OCI-LY1 (cell line): ENCODE data around the gene IRS2.

Source experiments
- H2AFZ ChIP-seq: fragments of 200-600 bp; sonication (generic), shearing (Covaris generic); 2 replicates; pipeline ENCODE4 v1.6.0; 2014; ENCODE audit warnings: antibody characterized with exemption, mild to moderate bottlenecking, low read length
- H3F3A ChIP-seq: fragments of 200-600 bp; sonication (generic), shearing (Covaris generic); 2 replicates; pipeline ENCODE4 v1.6.0; 2014; ENCODE audit warnings: mild to moderate bottlenecking, antibody characterized with exemption, low read length, moderate library complexity; ENCODE audit not compliant: insufficient read depth
- H3K27ac ChIP-seq: fragments of 200-600 bp; sonication (generic); 2 replicates; pipeline ENCODE4 v1.5.1; 2014; ENCODE audit warnings: low read length, mixed run types, mild to moderate bottlenecking, low read depth; ENCODE audit not compliant: poor library complexity, severe bottlenecking
- H3K27me3 ChIP-seq: fragments of 200-600 bp; sonication (generic); 2 replicates; pipeline ENCODE4 v1.6.0; 2014; ENCODE audit warnings: antibody characterized with exemption, mild to moderate bottlenecking, low read length, moderate library complexity; ENCODE audit not compliant: insufficient read depth
- H3K36me3 ChIP-seq: fragments of 200-600 bp; sonication (generic); 2 replicates; pipeline ENCODE4 v1.6.1; 2014; ENCODE audit warnings: mild to moderate bottlenecking, antibody characterized with exemption, low read length, moderate library complexity, mixed read lengths; ENCODE audit not compliant: insufficient read depth
- H3K4me1 ChIP-seq: fragments of 200-600 bp; sonication (generic); 2 replicates; pipeline ENCODE4 v1.5.1; 2014; ENCODE audit warnings: mild to moderate bottlenecking, low read length, moderate library complexity; ENCODE audit not compliant: insufficient read depth, severe bottlenecking
- H3K4me2 ChIP-seq: fragments of 200-600 bp; sonication (generic), shearing (Covaris generic); 2 replicates; pipeline ENCODE4 v1.6.1; 2014; ENCODE audit warnings: low read length
- H3K4me3 ChIP-seq: fragments of 200-600 bp; sonication (generic); 2 replicates; pipeline ENCODE4 v1.5.1; 2014; ENCODE audit warnings: low read length, low read depth, mild to moderate bottlenecking, mixed read lengths; ENCODE audit not compliant: poor library complexity, severe bottlenecking
- H3K79me2 ChIP-seq: fragments of 200-600 bp; shearing (Covaris generic); 2 replicates; pipeline ENCODE4 v1.6.1; 2016; ENCODE audit warnings: mixed run types, low read length, mixed read lengths; ENCODE audit not compliant: insufficient read depth
- H3K9ac ChIP-seq: fragments of 200-600 bp; sonication (generic), shearing (Covaris generic); 2 replicates; pipeline ENCODE4 v1.6.1; 2014; ENCODE audit warnings: mild to moderate bottlenecking, low read length, mixed read lengths
- H3K9me2 ChIP-seq: fragments of 200-600 bp; sonication (generic), shearing (Covaris generic); 2 replicates; pipeline ENCODE4 v1.6.1; 2014; ENCODE audit warnings: low read depth, mild to moderate bottlenecking, low read length, mixed read lengths
- H3K9me3 ChIP-seq: fragments of 200-600 bp; shearing (Covaris generic); 2 replicates; pipeline ENCODE4 v1.6.1; 2014; ENCODE audit warnings: low read length, mixed read lengths
- H4K20me1 ChIP-seq: fragments of 200-600 bp; sonication (generic), shearing (Covaris generic); 2 replicates; pipeline ENCODE4 v1.6.0; 2016; ENCODE audit warnings: mild to moderate bottlenecking, low read length; ENCODE audit not compliant: insufficient read depth
- CTCF ChIP-seq: fragments of 200-600 bp; sonication (generic), shearing (Covaris generic); IDR thresholded peaks from 2 replicates; pipeline ENCODE4 v1.5.1; 2017; ENCODE audit warnings: mild to moderate bottlenecking, antibody characterized with exemption, low read length, moderate library complexity, mixed read lengths
- EZH2 ChIP-seq: fragments of 200-600 bp; sonication (generic), shearing (Covaris generic); IDR thresholded peaks from 2 replicates; pipeline ENCODE4 v1.8.0; 2017; ENCODE audit warnings: borderline replicate concordance, mixed run types, mild to moderate bottlenecking, antibody characterized with exemption, low read length, moderate library complexity, mixed read lengths

IRS2 gene

GRCh38 chr13:109756778-109757177 lies 29.6 kb downstream of the IRS2 start:
- no peaks in the 10 kb centered on the region for H3K36me3 ChIP-seq
- no peaks in the 10 kb centered on the region for H4K20me1 ChIP-seq
- no peak overlapping the region for H3K27ac ChIP-seq
- H3K4me2 ChIP-seq = no peak overlapping the region
- H3K4me3 ChIP-seq = no peak overlapping the region
- no peaks in the 10 kb centered on the region for H3K27me3 ChIP-seq
- H3K9ac ChIP-seq = no peak overlapping the region
- no peak overlapping the region for H2AFZ ChIP-seq
- no peaks in the 10 kb centered on the region for H3K9me3 ChIP-seq
- no peaks in the 10 kb centered on the region for H3K9me2 ChIP-seq
- H3K4me1 ChIP-seq = no peaks in the 10 kb centered on the region
- no peak for TF ChIP-seq CTCF
- no peaks in the 10 kb centered on the region for H3F3A ChIP-seq
- H3K79me2 ChIP-seq = no peaks in the 10 kb centered on the region

- Histone ChIP-seq H2AFZ (no peak overlapping the region), H3K9ac (no peak overlapping the region), H3K9me3 (no peaks in the 10 kb centered on the region), H3K4me2 (no peak overlapping the region), H3F3A (no peaks in the 10 kb centered on the region), H3K79me2 (no peaks in the 10 kb centered on the region), H3K4me3 (no peak overlapping the region), H3K36me3 (no peaks in the 10 kb centered on the region), H3K4me1 (no peaks in the 10 kb centered on the region), H3K27me3 (no peaks in the 10 kb centered on the region), H3K9me2 (no peaks in the 10 kb centered on the region), H4K20me1 (no peaks in the 10 kb centered on the region), H3K27ac (no peak overlapping the region)
- no peak for TF ChIP-seq CTCF
- no peak for TF ChIP-seq EZH2
Observed at GRCh38 chr13:109755997-109756396, 30.4 kb downstream of the IRS2 start.

GRCh38 chr13:109755551-109755950 lies 30.8 kb downstream of the IRS2 start:
- Histone ChIP-seq H3K36me3 (no peaks in the 10 kb centered on the region), H3K4me3 (no peak overlapping the region), H3K9me3 (no peaks in the 10 kb centered on the region)

More at GRCh38 chr13:109755551-109755950, 30.8 kb downstream of the IRS2 start:
- no peaks in the 10 kb centered on the region for H3K27me3 ChIP-seq
- no peaks in the 10 kb centered on the region for H3K4me1 ChIP-seq
- no peak overlapping the region for H3K27ac ChIP-seq
- no peak for TF ChIP-seq CTCF
- no peak for TF ChIP-seq EZH2
- H4K20me1 ChIP-seq = no peaks in the 10 kb centered on the region
- no peaks in the 10 kb centered on the region for H3K9me2 ChIP-seq
- H2AFZ ChIP-seq = no peak overlapping the region
- no peaks in the 10 kb centered on the region for H3F3A ChIP-seq
- no peak overlapping the region for H3K4me2 ChIP-seq
- H3K9ac ChIP-seq = no peak overlapping the region
- H3K79me2 ChIP-seq = no peaks in the 10 kb centered on the region
